CD4-positive, alpha-beta T cell (primary cell): ENCODE data around the gene UBE2O. TPM values are rescaled to one million over a fixed set of nuclear protein-coding genes. Genes with fewer than 3 reads are reported as not detected.

Experiments used
- ATAC-seq: fragments of 200-7000 bp; cut with Tn5 transposase; one replicate; pipeline ENCODE4 v1.10.0; 2022; ENCODE audit warnings: mild to moderate bottlenecking; ENCODE audit not compliant: poor library complexity
- CTCF ChIA-PET: fragments of 350-600 bp; sonication (Branson Sonifier 250); formaldehyde crosslinking; loops from one replicate; lab custom pipeline; 2021; ENCODE audit warnings: antibody characterized with exemption, inconsistent platforms; lab: Charles Lee
- POLR2A ChIA-PET: fragments of 350-600 bp; sonication (Branson Sonifier 250); formaldehyde crosslinking; loops from one replicate; lab custom pipeline; 2021; ENCODE audit warnings: antibody characterized with exemption, inconsistent platforms; lab: Charles Lee
- DNase-seq, 14 experiments: peaks; one replicate each; pipeline ENCODE4 v3.0.0-alpha.2; 2013 to 2020; ENCODE audit warnings: mixed read lengths in 2 of 14
- H3K27ac ChIP-seq, 2 donors: one replicate each; pipeline versions ENCODE4 v1.5.1 to v1.7.0; 2013; ENCODE audit warnings: low read length in 2 of 2, low read depth in 1 of 2, mild to moderate bottlenecking in 1 of 2
- H3K27me3 ChIP-seq, 2 experiments: 1 replicate in 1 of 2; 2 replicates in 1 of 2; pipeline versions ENCODE4 v1.6.1 to v1.7.0; 2013; ENCODE audit warnings: low read length in 2 of 2, control low read depth in 1 of 2, mild to moderate bottlenecking in 1 of 2, moderate library complexity in 1 of 2; ENCODE audit not compliant: insufficient read depth in 2 of 2, control insufficient read depth in 1 of 2
- H3K36me3 ChIP-seq: one replicate; pipeline ENCODE4 v1.6.1; 2013; ENCODE audit warnings: low read length, control low read depth; ENCODE audit not compliant: insufficient read depth
- H3K4me1 ChIP-seq: one replicate; pipeline ENCODE4 v1.6.1; 2013; ENCODE audit warnings: low read length, control low read depth; ENCODE audit not compliant: insufficient read depth
- H3K4me3 ChIP-seq: one replicate; pipeline ENCODE4 v1.5.1; 2013; ENCODE audit warnings: mild to moderate bottlenecking, low read length, moderate library complexity
- H3K9me3 ChIP-seq, 2 experiments: 1 replicate in 1 of 2; 2 replicates in 1 of 2; pipeline versions ENCODE4 v1.6.1 to v1.7.0; 2013; ENCODE audit warnings: low read length in 2 of 2, mild to moderate bottlenecking in 2 of 2, control low read depth in 1 of 2, moderate library complexity in 1 of 2; ENCODE audit not compliant: control insufficient read depth in 1 of 2, insufficient read depth in 1 of 2
- H3K27ac Mint-ChIP-seq: one replicate; pipeline ENCODE4 v1.8.0; 2020; ENCODE audit warnings: mixed read lengths
- H3K27me3 Mint-ChIP-seq: one replicate; pipeline ENCODE4 v1.8.0; 2021; ENCODE audit warnings: mixed read lengths
- H3K36me3 Mint-ChIP-seq: one replicate; pipeline ENCODE4 v1.8.0; 2021; ENCODE audit warnings: low read depth, mixed read lengths
- H3K4me1 Mint-ChIP-seq: one replicate; pipeline ENCODE4 v1.8.0; 2021; ENCODE audit warnings: low read depth, mixed read lengths
- H3K4me3 Mint-ChIP-seq: one replicate; pipeline ENCODE4 v1.8.0; 2020; ENCODE audit warnings: mild to moderate bottlenecking, mixed read lengths
- H3K9me3 Mint-ChIP-seq: one replicate; pipeline ENCODE4 v1.8.0; 2020; ENCODE audit warnings: mixed read lengths
- intact Hi-C, 2 experiments: fragments of 100-400 bp; cut with DNase I in 1 of 2; cut with micrococcal nuclease in 1 of 2; formaldehyde crosslinking; loops; one replicate each; pipeline versions ENCODE4 v1.15.1 to v1.9.0; 2023 to 2025; cut with DNase I, micrococcal nuclease
- total RNA-seq, 174 experiments: library from RNA in 2 of 174; stranded (reverse) in 2 of 174; gene quantifications; one replicate each; pipeline ENCODE4 v1.2.3 and lab custom pipeline; 2021 to 2026
- TF ChIP-seq, protein P1 (sequence below): fragments of 200-600 bp; IDR thresholded peaks from one replicate; pipeline ENCODE4 v1.8.0; 2022; ENCODE audit warnings: antibody characterized with exemption, mild to moderate bottlenecking

Gene UBE2O
- total RNA-seq, 2 experiments from 2014 or later: 22.7 to 25.1 TPM

DNA sequence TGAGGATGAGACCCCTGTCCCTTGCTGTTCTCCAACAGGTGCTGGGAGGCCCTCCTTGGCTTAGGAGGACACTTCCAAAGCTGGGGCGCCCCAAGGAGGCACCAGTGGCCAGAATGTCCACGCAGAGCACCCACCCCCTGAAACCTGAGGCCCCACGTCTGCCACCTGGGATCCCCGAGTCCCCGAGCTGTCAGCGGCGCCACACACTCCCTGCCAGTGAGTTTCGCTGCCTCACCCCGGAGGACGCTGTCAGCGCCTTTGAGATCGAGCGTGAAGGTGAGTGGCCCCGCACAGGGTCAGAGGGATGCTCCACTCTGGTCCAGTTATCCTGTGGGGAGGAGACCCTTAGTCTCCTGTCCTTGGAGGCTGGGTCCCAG, 15.7 kb upstream of the UBE2O start:
- ChIA-PET CTCF (no interaction called here), POLR2A (no interaction called here)
- H3K27me3 ChIP-seq: no peaks in the 10 kb centered on the region
- no peak overlapping the region for H3K4me3 ChIP-seq
- H3K4me1 ChIP-seq: peaks cover 6% of the 10 kb centered on the region
- H3K36me3 Mint-ChIP-seq: peaks cover 16% of the 10 kb centered on the region
- DNase-seq (no peak), ATAC-seq (no peak)
- peaks cover 4% of the 10 kb centered on the region for H3K4me1 Mint-ChIP-seq
- TF ChIP-seq, protein P1, sequence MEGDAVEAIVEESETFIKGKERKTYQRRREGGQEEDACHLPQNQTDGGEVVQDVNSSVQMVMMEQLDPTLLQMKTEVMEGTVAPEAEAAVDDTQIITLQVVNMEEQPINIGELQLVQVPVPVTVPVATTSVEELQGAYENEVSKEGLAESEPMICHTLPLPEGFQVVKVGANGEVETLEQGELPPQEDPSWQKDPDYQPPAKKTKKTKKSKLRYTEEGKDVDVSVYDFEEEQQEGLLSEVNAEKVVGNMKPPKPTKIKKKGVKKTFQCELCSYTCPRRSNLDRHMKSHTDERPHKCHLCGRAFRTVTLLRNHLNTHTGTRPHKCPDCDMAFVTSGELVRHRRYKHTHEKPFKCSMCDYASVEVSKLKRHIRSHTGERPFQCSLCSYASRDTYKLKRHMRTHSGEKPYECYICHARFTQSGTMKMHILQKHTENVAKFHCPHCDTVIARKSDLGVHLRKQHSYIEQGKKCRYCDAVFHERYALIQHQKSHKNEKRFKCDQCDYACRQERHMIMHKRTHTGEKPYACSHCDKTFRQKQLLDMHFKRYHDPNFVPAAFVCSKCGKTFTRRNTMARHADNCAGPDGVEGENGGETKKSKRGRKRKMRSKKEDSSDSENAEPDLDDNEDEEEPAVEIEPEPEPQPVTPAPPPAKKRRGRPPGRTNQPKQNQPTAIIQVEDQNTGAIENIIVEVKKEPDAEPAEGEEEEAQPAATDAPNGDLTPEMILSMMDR: no peak
- no peaks in the 10 kb centered on the region for H3K9me3 Mint-ChIP-seq
- no peaks in the 10 kb centered on the region for H3K9me3 ChIP-seq
- H3K4me3 Mint-ChIP-seq: no peak overlapping the region
- intact Hi-C loops: loop anchor here in 1 of 2 experiments (5.0 kb wide), 1 partner anchor 56 kb away; no protein-coding TSS in a partner anchor
- no peaks in the 10 kb centered on the region for H3K27me3 Mint-ChIP-seq
- peaks cover 21% of the 10 kb centered on the region for H3K36me3 ChIP-seq
- H3K27ac ChIP-seq: no peak overlapping the region
- H3K27ac Mint-ChIP-seq: no peak overlapping the region

DNA sequence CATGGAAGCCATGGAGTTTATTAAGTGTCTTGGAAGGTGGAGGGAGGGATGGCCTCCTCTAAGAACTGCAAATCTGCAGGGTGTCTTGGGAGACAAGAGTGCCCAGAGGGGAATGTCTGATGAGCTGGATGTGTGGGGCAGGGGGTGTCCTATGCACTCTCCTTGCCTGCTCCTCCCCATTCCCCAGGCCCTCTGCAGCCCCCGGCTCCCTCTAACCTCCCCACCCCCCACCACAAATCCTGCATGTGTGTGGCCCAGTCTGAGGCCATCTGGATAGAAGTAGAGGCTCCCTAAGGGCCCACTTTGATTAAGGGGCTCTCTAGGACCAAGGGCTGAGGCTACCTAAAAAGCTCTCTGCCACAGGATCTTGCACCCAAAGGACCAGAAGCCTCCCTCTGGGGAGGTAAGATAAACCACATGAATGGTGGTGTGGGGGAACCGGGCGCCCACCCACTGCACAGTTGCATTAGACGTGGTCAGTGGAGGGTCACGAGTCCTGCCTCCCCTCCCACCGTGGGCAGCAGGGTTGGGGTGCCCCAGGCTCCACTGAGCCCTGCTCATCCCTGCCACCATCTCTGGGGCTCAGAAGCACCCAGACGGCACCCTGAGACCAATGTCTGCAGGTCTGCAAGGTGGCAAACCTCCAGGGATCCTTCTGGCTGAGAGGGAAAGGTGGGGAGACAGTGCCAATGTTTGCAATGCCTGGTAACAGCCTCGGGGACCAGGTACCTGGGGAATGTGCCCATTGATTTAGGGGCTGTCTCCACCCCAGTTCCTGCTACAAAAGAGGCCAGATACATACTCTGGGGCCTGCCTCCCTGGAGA, 15.1 kb upstream of the UBE2O start:
- TF ChIP-seq, protein P1: no peak
- H3K4me1 ChIP-seq: peaks cover 6% of the 10 kb centered on the region

DNA sequence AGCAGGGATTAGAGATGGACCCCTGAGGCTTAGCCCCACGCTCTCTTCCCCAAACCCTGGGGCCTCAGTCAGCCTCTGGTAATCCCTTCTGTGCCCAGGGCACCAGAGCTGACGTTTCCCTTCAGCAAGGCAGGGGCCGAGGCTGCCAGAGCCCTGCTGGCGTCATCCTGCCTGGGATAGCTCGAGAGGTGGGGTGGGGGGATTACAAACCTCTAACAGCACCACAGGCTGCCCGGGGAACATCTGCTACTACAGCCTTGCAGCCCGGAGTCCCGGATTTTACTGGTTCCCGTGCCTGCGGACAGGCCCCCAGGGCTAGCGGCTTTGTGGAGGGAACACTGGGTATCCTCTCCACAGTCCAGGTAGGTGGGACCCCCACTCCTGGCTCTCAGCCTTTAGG, 14.4 kb upstream of the UBE2O start, which contains the start of gene AANAT:
Gene AANAT, plus strand, starts transcription at position 238 of the 400 bp plus-strand sequence. CDS start 1,144 bp downstream, outside the sequence.
- H3K27me3 Mint-ChIP-seq: no peaks in the 10 kb centered on the region
- TF ChIP-seq, protein P1: no peak
- H3K4me1 ChIP-seq: peaks cover 6% of the 10 kb centered on the region
- H3K36me3 ChIP-seq: peaks cover 15% of the 10 kb centered on the region
- H3K36me3 Mint-ChIP-seq: peaks cover 10% of the 10 kb centered on the region
- no peak within 1 kb of the TSS for H3K27ac Mint-ChIP-seq
- POLR2A ChIA-PET: interaction anchor here (0.9 kb wide), 2 partner anchors 34 to 35 kb away, joined by 3 read pairs; partner anchors contain the start of gene RHBDF2
- peaks cover 4% of the 10 kb centered on the region for H3K4me1 Mint-ChIP-seq
- no peak within 1 kb of the TSS for H3K4me3 Mint-ChIP-seq
- no peak within 1 kb of the TSS for H3K4me3 ChIP-seq
- ATAC-seq: no peak
- CTCF ChIA-PET: interaction anchor here (1.5 kb wide), 2 partner anchors 40 to 157 kb away, joined by 5 to 6 read pairs; no protein-coding TSS in a partner anchor
- no peak within 1 kb of the TSS for H3K27ac ChIP-seq
- H3K9me3 Mint-ChIP-seq: no peaks in the 10 kb centered on the region
- no peak for DNase-seq
- intact Hi-C loops: loop anchor here in 1 of 2 experiments (5.0 kb wide), 1 partner anchor 55 kb away; no protein-coding TSS in a partner anchor
- H3K27me3 ChIP-seq: no peaks in the 10 kb centered on the region
- no peaks in the 10 kb centered on the region for H3K9me3 ChIP-seq

More for the DNA sequence above, 15.1 kb upstream of the UBE2O start:
- Histone ChIP-seq H3K27me3 (no peaks in the 10 kb centered on the region), H3K9me3 (no peaks in the 10 kb centered on the region), H3K36me3 (peaks cover 21% of the 10 kb centered on the region), H3K27ac (no peak overlapping the region), H3K4me3 (no peak overlapping the region)
- Mint-ChIP-seq H3K9me3 (no peaks in the 10 kb centered on the region), H3K27me3 (no peaks in the 10 kb centered on the region), H3K36me3 (peaks cover 12% of the 10 kb centered on the region), H3K4me1 (peaks cover 4% of the 10 kb centered on the region), H3K4me3 (no peak overlapping the region), H3K27ac (no peak overlapping the region)
- ATAC-seq: no peak
- no peak for DNase-seq
- ChIA-PET CTCF (no interaction called here), POLR2A (interaction anchor here (0.9 kb wide), 2 partner anchors 33 to 34 kb away, joined by 3 read pairs; partner anchors contain the start of gene RHBDF2)
- intact Hi-C loops: loop anchor here in 1 of 2 experiments (5.0 kb wide), 1 partner anchor 56 kb away; no protein-coding TSS in a partner anchor
